DOHH2 (cell line): Measurements from ENCODE around the gene SIPA1L3.

Experiments used
- H3F3A ChIP-seq: fragments of 200-600 bp; sonication (generic), shearing (Covaris generic); 2 replicates; pipeline ENCODE4 v1.6.0; 2016; ENCODE audit warnings: antibody characterized with exemption, mild to moderate bottlenecking; ENCODE audit not compliant: control insufficient read depth, insufficient read depth
- H3K27ac ChIP-seq: fragments of 200-600 bp; sonication (generic); 2 replicates; pipeline ENCODE4 v1.5.1; 2014; ENCODE audit warnings: low read depth, mild to moderate bottlenecking, low read length, moderate library complexity
- H3K27me3 ChIP-seq: fragments of 200-600 bp; sonication (generic); 2 replicates; pipeline ENCODE4 v1.6.1; 2014; ENCODE audit warnings: mild to moderate bottlenecking, low read length, mixed read lengths; ENCODE audit not compliant: control insufficient read depth
- H3K36me3 ChIP-seq: fragments of 200-600 bp; sonication (generic); 2 replicates; pipeline ENCODE4 v1.6.1; 2014; ENCODE audit warnings: mild to moderate bottlenecking, low read length, moderate library complexity, mixed read lengths; ENCODE audit not compliant: control insufficient read depth
- H3K4me1 ChIP-seq: fragments of 200-600 bp; sonication (generic); 2 replicates; pipeline ENCODE4 v1.6.1; 2014; ENCODE audit warnings: mild to moderate bottlenecking, low read length, mixed read lengths; ENCODE audit not compliant: control insufficient read depth
- H3K4me2 ChIP-seq: fragments of 200-600 bp; sonication (generic); 2 replicates; pipeline ENCODE4 v1.6.0; 2014; ENCODE audit warnings: mild to moderate bottlenecking, low read length, moderate library complexity
- H3K4me3 ChIP-seq: fragments of 200-600 bp; sonication (generic); 2 replicates; pipeline ENCODE4 v1.5.1; 2014; ENCODE audit warnings: mild to moderate bottlenecking, low read length, mixed read lengths
- H3K79me2 ChIP-seq: fragments of 200-600 bp; sonication (generic); 2 replicates; pipeline ENCODE4 v1.6.1; 2014; ENCODE audit warnings: mild to moderate bottlenecking, low read length, mixed read lengths; ENCODE audit not compliant: control insufficient read depth
- H3K9me2 ChIP-seq: fragments of 200-600 bp; sonication (generic); replicated peaks from 2 replicates; pipeline ENCODE4 v1.6.1; 2014; ENCODE audit warnings: mild to moderate bottlenecking, low read length, mixed read lengths; ENCODE audit not compliant: control insufficient read depth
- H3K9me3 ChIP-seq: fragments of 200-600 bp; sonication (generic); 2 replicates; pipeline ENCODE4 v1.6.1; 2014; ENCODE audit warnings: antibody characterized with exemption, low read length, mixed read lengths; ENCODE audit not compliant: control insufficient read depth, insufficient read depth
- H4K20me1 ChIP-seq: fragments of 200-600 bp; sonication (generic); 2 replicates; pipeline ENCODE4 v1.6.0; 2014; ENCODE audit warnings: low read depth, mild to moderate bottlenecking, antibody characterized with exemption, low read length, moderate library complexity; ENCODE audit not compliant: control insufficient read depth, insufficient read depth
- CTCF ChIP-seq: fragments of 200-600 bp; sonication (generic); IDR thresholded peaks from one replicate; pipeline ENCODE4 v1.5.1; 2014; ENCODE audit warnings: antibody characterized with exemption, mild to moderate bottlenecking, low read depth, low read length; ENCODE audit not compliant: poor library complexity, severe bottlenecking
- EZH2phosphoT487 ChIP-seq: fragments of 200-600 bp; sonication (generic); IDR thresholded peaks from 2 replicates; pipeline ENCODE4 v1.6.1; 2017; ENCODE audit warnings: borderline replicate concordance, mild to moderate bottlenecking, antibody characterized with exemption, low read length, moderate library complexity, mixed read lengths

Gene SIPA1L3

DNA sequence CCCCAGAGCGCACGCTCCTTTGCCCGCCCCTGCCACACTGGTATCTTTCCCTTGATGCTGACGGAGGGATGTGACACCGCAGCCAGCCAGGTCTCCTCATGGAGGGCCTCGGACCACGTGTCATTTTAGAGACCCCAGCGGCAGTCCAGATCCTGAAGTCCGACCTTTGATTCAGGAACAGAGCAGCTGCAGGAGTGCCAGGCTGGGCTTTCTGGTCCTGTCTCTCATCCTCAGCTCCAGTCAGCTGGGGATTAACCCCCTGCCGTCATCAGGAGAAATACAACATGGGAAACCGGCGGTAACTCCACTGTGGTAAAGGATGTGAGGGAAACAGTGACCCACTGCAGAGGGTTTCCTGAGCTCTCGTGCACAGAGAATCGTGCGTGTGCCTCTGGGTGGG is 140.6 kb downstream of the SIPA1L3 start:
- Histone ChIP-seq H3K36me3 (peaks cover 20% of the 10 kb centered on the region), H3K79me2 (peaks cover 36% of the 10 kb centered on the region), H3K4me3 (peak overlapping the region; percentile 46), H3F3A (peaks cover 5% of the 10 kb centered on the region; the same call in 1 of the 2 replicates), H3K27me3 (no peaks in the 10 kb centered on the region), H3K4me2 (peak overlapping the region; percentile 64), H3K27ac (peak overlapping the region; percentile 63), H3K4me1 (peaks cover 60% of the 10 kb centered on the region), H3K9me3 (no peaks in the 10 kb centered on the region), H4K20me1 (no peaks in the 10 kb centered on the region), H3K9me2 (no peaks in the 10 kb centered on the region)
- TF ChIP-seq CTCF = no peak
- no peak for TF ChIP-seq EZH2phosphoT487

DNA sequence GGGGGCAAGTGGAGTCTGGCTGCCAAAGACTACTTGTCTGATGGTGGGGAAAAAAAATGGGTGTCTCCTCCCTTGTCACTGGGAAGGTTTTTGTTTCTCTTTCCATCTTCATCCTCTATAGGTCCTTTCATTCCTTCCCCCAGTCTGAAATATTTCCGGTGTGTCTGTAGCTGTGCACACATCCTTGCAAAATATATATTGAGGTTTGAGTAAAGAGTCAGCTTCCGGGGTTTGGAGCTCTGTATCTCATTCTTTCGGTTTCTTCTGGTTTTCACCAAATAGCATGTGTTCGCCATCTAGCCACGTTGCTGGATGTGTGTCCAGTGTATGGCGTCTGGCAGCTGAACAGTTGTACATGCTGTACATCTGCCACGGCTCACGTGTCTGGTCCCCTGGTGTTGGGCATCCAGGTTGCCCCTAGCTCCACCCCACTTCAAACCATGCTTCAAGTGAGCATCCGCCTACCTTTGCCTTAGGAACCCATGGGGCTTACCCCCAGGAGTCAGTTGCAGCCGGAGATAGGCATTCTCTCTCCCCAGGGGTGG is 142.2 kb downstream of the SIPA1L3 start:
- peak overlapping the region; percentile 63 for H3K27ac ChIP-seq
- H3K9me2 ChIP-seq = no peaks in the 10 kb centered on the region
- no peaks in the 10 kb centered on the region for H3K27me3 ChIP-seq
- TF ChIP-seq EZH2phosphoT487 = no peak
- TF ChIP-seq CTCF = no peak
- H3K4me1 ChIP-seq = peaks cover 57% of the 10 kb centered on the region
- peaks cover 26% of the 10 kb centered on the region for H3K79me2 ChIP-seq
- peak overlapping the region; percentile 64 for H3K4me2 ChIP-seq
- peaks cover 20% of the 10 kb centered on the region for H3K36me3 ChIP-seq
- peak overlapping the region; percentile 46 for H3K4me3 ChIP-seq
- peaks cover 5% of the 10 kb centered on the region; the same call in 1 of the 2 replicates for H3F3A ChIP-seq
- no peaks in the 10 kb centered on the region for H3K9me3 ChIP-seq
- no peaks in the 10 kb centered on the region for H4K20me1 ChIP-seq

GRCh38 chr19:38055010-38055409 is 148.0 kb downstream of the SIPA1L3 start:
- H3K27ac ChIP-seq = no peak overlapping the region
- H3K4me3 ChIP-seq = no peak overlapping the region
- H4K20me1 ChIP-seq = no peaks in the 10 kb centered on the region
- H3K9me2 ChIP-seq = no peaks in the 10 kb centered on the region
- TF ChIP-seq CTCF = no peak
- no peak for TF ChIP-seq EZH2phosphoT487
- no peak overlapping the region for H3K4me2 ChIP-seq
- H3K79me2 ChIP-seq = no peaks in the 10 kb centered on the region; the same call in 1 of the 2 replicates
- peaks cover 23% of the 10 kb centered on the region for H3K4me1 ChIP-seq
- H3K9me3 ChIP-seq = no peaks in the 10 kb centered on the region
- H3F3A ChIP-seq = 0 out of 2 replicates have a peak, but pooled peaks cover 2% of the 10 kb centered on the region
- no peaks in the 10 kb centered on the region for H3K36me3 ChIP-seq
- no peaks in the 10 kb centered on the region for H3K27me3 ChIP-seq
